Measurements from ENCODE around the gene SAMD4B.
"Not testable (repeated sequence)": the region's sequence is repeated elsewhere in the genome, so short reads cannot be mapped to it uniquely, and the experiment has no call there.

- not testable (repeated sequence) for TF ChIP-seq ZNF274 (IDR thresholded peaks at IDR 0.05; ENCODE audit: low read depth, low read length); YY1 (IDR thresholded peaks at IDR 0.05; ENCODE audit: insufficient read depth, insufficient read length); SUZ12 (IDR thresholded peaks at IDR 0.05; ENCODE audit: extremely low read depth, insufficient read depth, insufficient read length)
These were observed 37.1 kb downstream of the SAMD4B start for GRCh38 chr19:39379366-39379765.

All from NT2/D1 (cell line).